PFSK-1 (cell line): Measurements from ENCODE around the gene NADK. TPM values are rescaled to one million over a fixed set of nuclear protein-coding genes. Genes with fewer than 3 reads are reported as not detected.

Experiments used
- FOXP2 ChIP-seq: optimal IDR thresholded peaks from 2 replicates; pipeline ENCODE3; 2011; ENCODE audit warnings: borderline replicate concordance, control low read depth, inconsistent platforms; ENCODE audit not compliant: insufficient read depth; ENCODE audit errors: extremely low read length, extremely low read depth
- POLR2AphosphoS5 ChIP-seq: IDR thresholded peaks from 2 replicates; pipeline ENCODE4 v1.6.1; 2012; ENCODE audit warnings: low read depth, mild to moderate bottlenecking, control low read depth, low read length, moderate library complexity
- REST ChIP-seq, 2 experiments: IDR thresholded peaks; 2 replicates each; pipeline versions ENCODE4 v1.6.1 to v1.8.0; 2011 to 2012; ENCODE audit warnings: low read depth in 2 of 2, low read length in 2 of 2, control low read depth in 1 of 2, inconsistent platforms in 1 of 2, mild to moderate bottlenecking in 1 of 2, moderate library complexity in 1 of 2; ENCODE audit not compliant: insufficient read depth in 1 of 2
- SIN3A ChIP-seq: IDR thresholded peaks from 2 replicates; pipeline ENCODE4 v1.6.1; 2012; ENCODE audit warnings: mild to moderate bottlenecking, low read length, moderate library complexity, borderline replicate concordance; ENCODE audit not compliant: insufficient read depth
- TAF1 ChIP-seq: IDR thresholded peaks from 2 replicates; pipeline ENCODE4 v1.6.1; 2012; ENCODE audit warnings: low read length, control low read depth, borderline replicate concordance; ENCODE audit not compliant: insufficient read depth
- polyA plus RNA-seq: library from polyadenylated mRNA; unstranded; fragments of >200 nt; gene quantifications from one replicate; pipeline ENCODE4 v1.2.1, GENCODE V29; 2012; ENCODE audit warnings: low read depth, missing spikeins; ENCODE audit not compliant: insufficient read length

NADK gene
- 108 TPM for polyA plus RNA-seq

- TF ChIP-seq SIN3A (0 out of 2 replicates have a peak, but pooled peaks have one; percentile 4), FOXP2 (no peak)
These were observed at the start of gene NADK for GRCh38 chr1:1777950-1778662. NADK (minus strand) TSS chr1:1778470; CDS start chr1:1765406, 13,064 bp downstream.

DNA sequence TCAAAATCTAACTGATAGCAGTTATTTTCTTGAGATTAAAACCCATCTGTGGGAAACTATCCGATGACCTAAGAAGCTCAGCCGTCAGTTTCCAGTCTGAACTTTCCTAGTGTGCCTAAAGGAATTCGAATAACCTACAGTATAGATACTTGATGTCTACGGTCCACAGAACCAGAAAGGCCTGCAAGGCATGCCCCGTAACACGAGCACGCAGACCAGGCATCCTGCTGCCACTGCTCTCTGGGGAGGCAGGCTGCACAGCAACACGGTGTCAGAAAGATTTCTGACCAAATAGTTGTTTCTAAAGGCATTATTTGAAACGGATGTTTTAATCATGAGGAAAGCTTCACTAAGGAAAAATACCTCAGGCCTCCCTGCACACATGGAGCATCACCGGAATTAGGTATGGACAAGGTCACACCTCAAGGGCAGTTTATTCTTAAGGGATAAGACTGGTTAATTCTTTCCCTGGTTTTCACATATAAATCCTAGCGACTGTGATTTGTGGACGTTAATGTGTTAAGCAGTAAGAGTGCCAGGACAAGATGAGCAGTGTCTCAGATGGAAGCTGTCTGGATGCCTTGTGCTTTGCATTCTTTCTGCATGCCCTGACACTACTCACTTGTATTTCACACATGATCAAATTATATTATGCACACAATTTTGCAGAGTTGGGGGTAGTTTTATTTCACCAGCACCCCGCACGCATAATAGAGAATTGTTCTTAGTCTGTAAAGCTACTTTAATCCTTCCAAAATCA is 49.0 kb upstream of the NADK start:
- TF ChIP-seq TAF1 (no peak), REST (IDR thresholded peaks at IDR 0.05; ENCODE audit: insufficient read depth in 1 of 2, low read depth in 2 of 2, low read length in 2 of 2) (no peak), SIN3A (no peak), FOXP2 (no peak), POLR2AphosphoS5 (no peak)

DNA sequence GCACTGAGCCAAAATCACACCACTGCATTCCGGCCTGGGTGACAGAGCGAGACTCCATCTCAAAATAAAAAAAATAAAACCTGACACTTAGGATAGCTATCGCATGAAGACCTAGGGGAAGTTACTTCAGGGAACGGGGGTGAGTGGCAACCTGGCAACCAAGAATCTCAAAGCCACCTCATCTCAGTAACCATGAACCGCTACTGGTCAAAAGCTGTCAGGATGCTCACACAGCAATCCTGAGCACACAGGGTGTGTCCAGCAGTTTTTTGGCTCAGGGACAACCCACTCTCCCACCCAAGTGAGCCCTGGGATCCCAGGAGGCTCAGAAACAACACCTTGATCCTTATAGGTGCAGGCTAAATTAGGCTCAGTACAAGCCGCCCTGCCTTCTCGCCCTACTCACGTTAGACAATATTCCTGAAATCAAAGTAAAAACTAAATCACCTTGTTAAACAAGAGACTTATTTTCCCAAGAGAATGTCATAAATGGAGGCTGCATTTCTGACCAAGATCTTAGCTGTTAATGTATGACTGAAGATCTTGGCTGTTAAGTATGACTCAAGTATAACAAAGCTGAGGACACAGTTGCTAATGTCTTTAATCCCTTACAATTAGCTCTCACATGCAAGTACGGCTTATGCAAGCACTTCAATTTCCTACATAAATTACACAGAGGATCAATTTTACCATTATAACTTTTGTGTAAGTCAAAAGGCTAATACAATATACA is 48.3 kb upstream of the NADK start:
- no peak for TF ChIP-seq FOXP2
- no peak for TF ChIP-seq REST (IDR thresholded peaks at IDR 0.05; ENCODE audit: insufficient read depth in 1 of 2, low read depth in 2 of 2, low read length in 2 of 2)
- no peak for TF ChIP-seq SIN3A
- no peak for TF ChIP-seq POLR2AphosphoS5
- TF ChIP-seq TAF1: no peak

GRCh38 chr1:1825217-1825616 is 46.9 kb upstream of the NADK start:
- no peak for TF ChIP-seq TAF1
- TF ChIP-seq POLR2AphosphoS5: no peak
- no peak for TF ChIP-seq REST (IDR thresholded peaks at IDR 0.05; ENCODE audit: insufficient read depth in 1 of 2, low read depth in 2 of 2, low read length in 2 of 2)
- no peak for TF ChIP-seq SIN3A
- no peak for TF ChIP-seq FOXP2

DNA sequence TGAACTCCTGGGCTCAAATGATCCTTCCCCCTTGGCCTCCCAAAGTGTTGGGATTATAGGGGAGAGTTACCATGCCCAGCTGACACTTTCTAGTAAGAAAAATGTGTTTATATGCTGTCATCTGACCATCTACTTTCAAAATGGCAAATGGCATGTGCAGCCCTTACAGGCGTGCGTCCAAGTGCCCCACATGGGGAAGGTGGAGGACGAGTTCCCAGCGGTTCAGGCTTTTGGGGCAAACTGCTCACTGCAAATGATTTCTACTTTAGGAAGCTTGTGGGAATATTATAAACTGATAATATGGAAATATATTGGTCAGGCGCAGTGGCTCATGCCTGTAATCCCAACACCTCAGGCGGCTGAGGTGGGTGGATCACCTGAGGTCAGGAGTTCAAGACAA is 41.5 kb upstream of the NADK start:
- no peak for TF ChIP-seq POLR2AphosphoS5
- no peak for TF ChIP-seq REST (IDR thresholded peaks at IDR 0.05; ENCODE audit: insufficient read depth in 1 of 2, low read depth in 2 of 2, low read length in 2 of 2)
- no peak for TF ChIP-seq TAF1
- TF ChIP-seq FOXP2: no peak
- no peak for TF ChIP-seq SIN3A
